Stimulated activated CD8-positive, alpha-beta memory T cell treated with anti-CD3 and anti-CD28 coated beads, Interleukin-12 subunit alpha, Interleukin-12 subunit beta, amount 100 ng/mL, for 24 hours (primary cell): ENCODE results near the gene SLC5A10.
A peak's percentile ranks its signal among the peaks of the same experiment; 100 is the strongest.
"Not testable (repeated sequence)": the region's sequence is repeated elsewhere in the genome, so short reads cannot be mapped to it uniquely, and the experiment has no call there.

ENCODE experiments used
- DNase-seq: peaks from one replicate; pipeline ENCODE4 v3.0.0-alpha.2; 2020; ENCODE audit errors: extremely low read depth

Gene SLC5A10

DNA sequence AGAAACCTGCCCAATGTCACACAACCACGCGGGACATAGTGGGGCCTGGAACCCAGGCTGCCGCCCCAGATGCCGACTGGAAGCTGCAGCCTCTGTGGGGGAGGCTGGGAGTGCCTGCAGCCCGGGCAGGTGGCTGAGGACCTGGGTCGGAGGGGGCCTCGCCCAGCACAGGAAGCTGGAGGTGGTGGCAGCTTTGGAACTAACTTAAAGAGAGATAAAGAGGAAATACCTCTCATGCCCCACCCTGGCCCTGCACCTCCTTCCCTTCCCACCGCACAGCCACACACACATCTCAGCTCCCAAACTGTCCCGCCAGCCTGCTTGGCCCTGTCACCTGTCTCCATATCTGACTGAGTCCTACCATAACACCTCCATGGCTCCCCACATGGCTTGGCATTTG lies 88.4 kb downstream of the SLC5A10 start:
- DNase-seq = not testable (repeated sequence)

DNA sequence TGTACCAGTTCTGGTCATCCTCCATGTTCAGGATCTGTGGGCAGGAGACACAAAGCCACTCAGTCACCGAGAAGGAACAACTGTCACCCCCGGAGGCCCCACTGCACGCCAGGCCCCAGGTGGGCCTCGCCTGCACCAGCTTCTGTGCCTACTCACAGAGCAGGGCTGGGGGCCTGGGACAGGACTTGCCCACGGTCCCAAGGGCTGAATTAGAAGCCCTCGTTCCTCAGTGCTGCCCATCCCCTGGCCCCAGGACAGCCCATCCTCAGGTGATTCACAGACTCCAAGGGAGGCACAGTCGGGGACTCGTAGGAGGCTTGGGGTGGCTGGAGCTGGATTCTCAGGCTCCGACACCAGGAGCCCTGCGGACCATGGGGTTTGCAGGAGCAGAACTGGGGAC lies 89.9 kb downstream of the SLC5A10 start:
- not testable (repeated sequence) for DNase-seq

DNA sequence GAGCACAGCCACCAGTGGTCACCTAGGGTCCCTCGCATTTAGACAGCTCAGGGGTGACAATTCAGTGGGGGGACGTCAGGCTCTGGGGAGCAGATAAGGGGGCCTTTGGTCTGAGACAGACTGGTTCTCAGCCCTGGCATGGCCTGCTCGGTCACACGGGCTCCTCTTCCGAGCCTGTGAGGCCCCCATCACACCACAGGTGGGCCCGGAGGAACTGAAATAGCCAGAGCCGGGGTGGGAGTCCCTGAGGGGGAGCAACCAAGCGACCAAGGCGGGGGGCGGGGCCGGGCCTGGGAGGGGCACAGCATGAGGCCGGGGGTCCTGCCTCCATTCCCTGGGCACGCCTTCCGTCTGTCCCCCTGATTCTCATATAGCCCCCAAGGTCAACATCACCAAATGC lies 90.4 kb downstream of the SLC5A10 start:
- not testable (repeated sequence) for DNase-seq

DNA sequence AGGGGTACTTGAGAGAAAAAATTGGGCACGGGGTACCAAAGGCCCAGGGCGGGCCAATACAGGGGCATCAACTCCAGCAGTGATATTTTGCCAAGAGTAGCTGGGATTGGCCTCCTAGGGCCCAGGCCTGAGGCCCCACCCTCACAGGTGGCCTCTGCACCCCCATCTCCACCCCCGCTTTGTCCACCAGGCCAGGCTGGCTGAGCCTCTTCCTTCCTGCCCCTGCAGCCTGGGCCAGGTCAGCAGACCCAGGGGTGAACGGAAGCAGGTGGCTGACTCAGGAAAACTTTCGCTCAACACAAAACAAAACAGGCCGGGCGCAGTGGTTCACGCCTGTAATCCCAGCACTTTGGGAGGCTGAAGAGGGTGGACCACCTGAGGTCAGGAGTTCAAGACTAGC lies 91.1 kb downstream of the SLC5A10 start:
- not testable (repeated sequence) for DNase-seq

DNA sequence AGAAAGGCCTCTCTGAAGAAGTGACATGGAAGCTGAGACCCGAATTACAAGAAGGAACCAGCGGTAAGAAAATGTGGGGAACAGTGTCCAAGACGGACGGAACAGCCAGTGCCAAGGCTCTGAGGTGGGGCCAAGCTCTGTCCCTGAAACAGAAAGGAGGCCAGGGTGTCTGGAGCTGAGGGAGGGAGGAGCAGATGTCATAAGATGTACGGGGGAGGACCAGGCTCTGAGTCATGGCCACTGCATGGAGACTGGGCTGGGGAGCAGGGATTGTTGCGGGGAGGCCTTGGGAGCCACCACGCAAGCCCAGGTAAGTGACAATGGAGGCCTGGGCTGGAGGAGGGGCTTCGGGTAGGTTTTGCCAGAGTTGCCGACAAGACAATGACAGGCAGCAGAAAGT lies 92.7 kb downstream of the SLC5A10 start:
- DNase-seq = not testable (repeated sequence)

DNA sequence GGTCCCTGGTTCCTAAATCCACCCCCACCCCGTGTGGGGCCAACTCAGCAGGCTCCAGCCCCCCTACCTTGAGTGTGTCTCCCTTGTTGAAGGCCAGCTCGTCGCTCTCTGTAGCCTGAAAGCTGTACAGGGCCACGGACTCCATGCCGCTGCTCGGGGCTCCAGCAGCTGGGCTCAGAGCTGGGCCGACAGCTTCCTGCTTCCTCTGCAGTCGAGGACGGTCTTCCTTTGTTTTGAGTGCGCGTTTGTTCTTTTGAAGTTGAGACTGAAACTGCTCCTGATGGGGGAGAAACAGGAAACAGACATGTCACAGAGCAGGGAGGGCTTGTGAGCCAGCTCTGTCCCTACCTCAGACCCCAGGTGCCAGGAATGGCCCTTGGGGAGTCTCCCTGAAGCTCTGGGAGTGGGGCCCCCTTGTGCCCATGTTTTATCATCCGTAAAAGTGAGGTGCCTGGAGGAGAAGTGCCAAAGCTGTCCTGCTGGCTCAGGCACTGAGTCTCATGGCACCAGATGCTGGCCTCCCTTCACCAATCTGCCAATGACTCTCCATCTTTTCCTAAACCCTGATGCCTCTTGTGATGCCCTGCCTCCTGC lies 94.9 kb downstream of the SLC5A10 start, which contains the start of gene GRAP:
Gene GRAP, minus strand, starts transcription at position 176 of the 594 bp plus-strand sequence. Its CDS starts 31 bp downstream, at position 145.
- not testable (repeated sequence) for DNase-seq

DNA sequence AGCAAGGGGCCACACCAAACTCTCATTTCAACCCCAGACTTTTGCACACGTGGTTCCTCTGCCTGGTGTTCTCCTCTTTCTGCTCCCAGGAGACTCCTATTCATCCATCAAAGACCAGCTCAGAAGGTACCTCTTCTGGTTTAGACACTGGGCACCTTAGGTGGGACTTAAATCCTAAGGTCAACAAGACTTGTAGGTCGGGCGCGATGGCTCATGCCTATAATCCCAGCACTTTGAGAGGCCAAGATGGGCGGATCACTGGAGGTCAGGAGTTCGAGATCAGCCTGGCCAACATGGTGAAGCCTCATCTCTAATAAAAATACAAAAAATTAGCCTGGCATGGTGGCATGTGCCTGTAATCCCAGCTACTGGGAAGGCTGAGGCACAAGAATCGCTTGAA lies 95.5 kb downstream of the SLC5A10 start:
- not testable (repeated sequence) for DNase-seq

DNA sequence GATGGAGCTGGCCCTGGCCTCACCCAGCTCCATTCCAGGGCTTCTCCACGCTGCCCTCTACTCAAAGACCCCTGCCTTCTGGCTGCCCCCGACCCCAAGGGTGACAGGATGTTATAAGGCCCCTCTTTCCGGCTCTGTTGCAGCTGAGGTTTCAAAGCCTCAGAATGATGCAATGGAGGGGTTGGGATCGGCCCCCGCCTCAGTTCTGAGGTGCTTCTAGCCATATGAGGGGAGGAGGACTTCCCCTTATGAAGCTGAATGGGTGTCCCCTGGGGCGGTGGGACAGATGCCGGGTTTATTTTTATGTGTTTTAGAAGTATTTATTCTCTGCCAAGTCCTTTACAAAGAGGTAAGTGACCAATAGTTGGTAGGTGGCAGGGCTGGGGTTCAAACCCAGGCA lies 96.9 kb downstream of the SLC5A10 start:
- not testable (repeated sequence) for DNase-seq

DNA sequence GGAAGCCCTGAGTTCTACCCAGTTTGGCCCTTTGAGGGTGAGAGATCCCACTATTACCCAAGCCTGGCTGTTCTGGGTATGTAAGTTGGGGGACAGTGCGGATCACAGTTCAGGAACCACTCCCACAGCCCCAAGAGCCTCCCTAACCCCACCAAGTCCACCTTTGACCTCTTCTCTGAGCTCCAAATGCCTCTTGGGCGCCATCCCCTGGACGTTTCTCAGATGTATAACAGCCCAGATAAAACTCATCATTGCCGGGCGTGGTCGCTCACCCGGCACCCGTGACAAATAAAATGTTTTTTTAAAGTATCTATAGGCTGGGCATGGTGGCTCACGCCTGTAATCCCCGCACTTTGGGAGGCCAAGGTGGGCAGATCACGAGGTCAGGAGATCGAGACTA lies 103.5 kb downstream of the SLC5A10 start:
- not testable (repeated sequence) for DNase-seq

DNA sequence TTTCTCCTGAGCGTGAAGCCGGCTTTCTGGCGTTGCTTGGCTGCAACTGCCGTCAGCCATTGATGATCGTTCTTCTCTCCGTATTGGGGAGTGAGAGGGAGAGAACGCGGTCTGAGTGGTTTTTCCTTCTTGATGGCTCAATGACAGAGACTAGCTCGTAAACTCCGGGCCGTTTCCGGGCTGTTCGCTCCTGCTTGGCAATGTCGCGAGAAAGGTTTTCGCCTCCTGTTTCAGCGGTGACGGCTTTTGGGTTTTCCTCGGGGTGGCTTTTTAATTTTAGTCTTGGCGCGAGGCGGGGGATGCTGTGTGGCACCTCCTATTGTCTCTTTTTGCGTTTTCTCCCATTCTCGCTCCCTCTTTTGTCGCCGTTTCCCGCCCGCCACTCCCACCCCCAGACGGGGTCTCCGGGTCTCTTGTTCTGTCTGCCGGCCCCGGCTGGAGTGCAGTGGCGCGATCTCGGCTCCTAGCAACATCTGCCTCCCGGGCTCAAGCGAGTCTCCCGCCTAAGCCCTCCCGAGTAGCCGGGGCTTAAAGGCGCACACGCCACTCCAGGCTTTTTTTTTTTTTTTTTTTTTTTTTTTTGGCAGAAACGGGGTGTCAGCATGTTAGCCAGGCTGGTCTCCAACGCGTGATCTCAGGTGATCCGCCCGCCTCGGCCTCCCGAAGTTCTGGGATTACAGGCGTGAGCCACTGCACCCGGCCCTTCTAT lies 110.2 kb downstream of the SLC5A10 start:
- not testable (repeated sequence) for DNase-seq

DNA sequence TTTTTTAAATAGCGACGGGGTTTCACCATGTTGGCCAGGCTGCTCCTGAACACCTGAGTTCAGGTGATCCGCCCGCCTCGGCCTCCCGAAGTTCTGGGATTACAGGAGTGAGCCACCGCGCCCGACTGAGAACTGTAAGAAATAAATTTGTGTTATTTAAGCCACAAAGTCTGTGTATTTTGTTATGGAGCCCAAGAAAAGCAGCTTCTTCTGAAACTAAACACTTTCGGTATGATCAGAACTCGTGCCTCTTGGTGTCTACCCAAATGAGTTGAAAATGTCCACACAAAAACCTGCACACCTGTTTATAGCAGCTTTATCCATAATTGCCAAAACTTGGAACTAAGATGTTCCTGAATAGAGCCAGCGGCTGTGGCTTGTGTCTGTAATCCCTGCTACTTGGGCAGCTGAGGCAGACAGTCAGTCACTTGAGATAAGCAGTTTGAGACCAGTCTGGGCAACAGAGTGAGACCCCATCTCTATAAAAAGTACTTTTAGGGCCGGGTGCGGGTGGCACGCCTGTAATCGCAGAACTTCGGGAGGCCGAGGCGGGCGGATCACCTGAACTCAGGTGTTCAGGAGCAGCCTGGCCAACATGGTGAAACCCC lies 110.9 kb downstream of the SLC5A10 start:
- DNase-seq = not testable (repeated sequence)

DNA sequence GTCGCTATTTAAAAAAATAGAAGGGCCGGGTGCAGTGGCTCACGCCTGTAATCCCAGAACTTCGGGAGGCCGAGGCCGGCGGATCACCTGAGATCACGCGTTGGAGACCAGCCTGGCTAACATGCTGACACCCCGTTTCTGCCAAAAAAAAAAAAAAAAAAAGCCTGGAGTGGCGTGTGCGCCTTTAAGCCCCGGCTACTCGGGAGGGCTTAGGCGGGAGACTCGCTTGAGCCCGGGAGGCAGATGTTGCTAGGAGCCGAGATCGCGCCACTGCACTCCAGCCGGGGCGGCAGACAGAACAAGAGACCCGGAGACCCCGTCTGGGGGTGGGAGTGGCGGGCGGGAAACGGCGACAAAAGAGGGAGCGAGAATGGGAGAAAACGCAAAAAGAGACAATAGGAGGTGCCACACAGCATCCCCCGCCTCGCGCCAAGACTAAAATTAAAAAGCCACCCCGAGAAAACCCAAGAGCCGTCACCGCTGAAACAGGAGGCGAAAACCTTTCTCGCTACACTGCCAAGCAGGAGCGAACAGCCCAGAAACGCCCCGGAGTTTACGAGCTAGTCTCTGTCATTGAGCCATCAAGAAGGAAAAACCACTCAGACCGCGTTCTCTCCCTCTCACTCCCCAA lies 111.5 kb downstream of the SLC5A10 start:
- DNase-seq = peak; percentile 48

DNA sequence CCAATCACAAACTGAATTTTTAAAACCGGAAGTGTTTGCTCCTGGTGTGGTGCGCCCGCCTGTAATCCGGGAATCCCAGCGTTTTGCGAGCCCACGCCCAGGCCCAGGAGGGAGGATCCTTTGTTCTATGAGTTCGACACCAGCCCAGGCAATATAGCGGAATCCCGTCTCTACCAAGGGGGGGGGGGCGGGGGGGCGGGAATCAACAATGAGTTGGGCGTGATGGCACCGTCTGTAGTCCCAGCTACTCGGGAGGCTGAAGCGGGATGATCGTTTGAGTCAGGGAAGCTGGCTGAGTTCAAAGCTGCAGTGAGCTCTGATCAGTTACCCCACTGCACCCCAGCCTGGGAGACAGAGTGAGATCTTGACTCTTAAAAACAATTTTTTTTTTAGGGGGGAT lies 112.4 kb downstream of the SLC5A10 start:
- DNase-seq = not testable (repeated sequence)

DNA sequence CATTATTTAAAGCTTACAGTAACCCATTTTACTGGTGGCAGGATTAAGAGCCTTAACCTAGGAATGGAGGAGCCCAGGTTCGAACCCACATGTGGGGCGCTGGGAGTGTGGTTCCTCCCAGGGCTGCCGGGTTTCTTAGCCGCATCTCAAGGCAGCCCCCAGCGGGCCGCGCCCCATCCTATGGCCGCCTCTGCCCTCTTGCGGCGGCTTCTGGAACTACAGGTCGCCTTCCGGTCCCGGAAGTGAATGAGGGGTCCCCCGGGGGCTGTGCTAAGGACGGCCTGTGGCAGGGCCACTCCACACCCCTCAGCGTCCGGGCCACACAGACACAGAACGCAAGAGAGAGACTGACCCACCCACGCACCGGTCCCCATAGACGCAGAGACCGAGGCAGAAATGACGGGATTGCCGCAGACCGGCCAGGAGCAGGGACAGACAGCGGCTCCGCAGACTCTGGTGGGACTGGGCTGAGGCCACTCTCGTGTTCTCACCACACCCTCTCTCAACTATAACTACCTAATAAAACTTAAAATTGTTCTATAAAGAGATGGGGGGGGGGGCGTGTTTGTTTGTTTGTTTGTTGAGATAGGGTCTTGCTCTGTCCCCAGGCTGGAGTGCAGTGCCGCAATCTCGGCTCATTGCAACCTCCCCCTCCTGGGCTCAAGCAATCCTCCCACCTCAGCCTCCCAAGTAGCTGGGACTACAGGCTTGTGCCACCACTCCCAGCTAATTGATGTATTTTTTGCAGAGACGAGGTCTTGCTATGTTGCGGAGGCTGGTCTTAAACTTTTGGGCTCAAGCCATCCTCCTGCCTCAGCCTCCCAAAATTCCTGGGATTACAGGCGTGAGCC lies 118.6 kb downstream of the SLC5A10 start:
- DNase-seq = not testable (repeated sequence)
